D721Med (cell line): ENCODE measurements around the gene MYO1B.

ENCODE experiments used
- DNase-seq: peaks from one replicate; pipeline ENCODE4 v3.0.0; 2011; ENCODE audit warnings: low spot score; ENCODE audit not compliant: insufficient read length
- FAIRE-seq: peaks from 2 replicates; lab custom pipeline; 2011; peaks lifted over from hg19 to GRCh38; lab: Jason Lieb, UNC
- TF ChIP-seq, protein P1 (sequence below): IDR thresholded peaks from 2 replicates; pipeline ENCODE4 v1.5.1; 2012; ENCODE audit warnings: mild to moderate bottlenecking, control low read depth; ENCODE audit not compliant: insufficient read depth; ENCODE audit errors: missing control alignments

The MYO1B gene

DNA sequence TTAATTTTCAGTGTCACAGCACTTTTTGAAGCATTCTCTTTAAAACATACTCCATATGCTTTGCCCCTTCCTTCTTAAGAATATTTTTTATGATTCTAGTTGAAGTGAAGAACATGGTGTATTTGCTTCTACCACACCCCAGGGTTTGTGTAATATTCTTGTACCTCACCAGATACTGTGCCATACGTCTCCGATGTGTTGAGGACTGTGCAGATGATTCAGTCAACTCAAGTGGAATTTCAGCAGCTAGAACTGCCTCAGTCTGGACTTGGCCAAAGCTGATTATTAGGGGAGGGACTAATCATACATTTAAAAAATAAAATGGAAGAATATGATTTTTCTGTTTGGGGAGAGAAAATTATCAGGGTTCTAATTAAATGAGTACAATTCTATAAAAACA, 115.7 kb downstream of the MYO1B start:
- no peak for FAIRE-seq
- DNase-seq, result no peak
- TF ChIP-seq, protein P1, sequence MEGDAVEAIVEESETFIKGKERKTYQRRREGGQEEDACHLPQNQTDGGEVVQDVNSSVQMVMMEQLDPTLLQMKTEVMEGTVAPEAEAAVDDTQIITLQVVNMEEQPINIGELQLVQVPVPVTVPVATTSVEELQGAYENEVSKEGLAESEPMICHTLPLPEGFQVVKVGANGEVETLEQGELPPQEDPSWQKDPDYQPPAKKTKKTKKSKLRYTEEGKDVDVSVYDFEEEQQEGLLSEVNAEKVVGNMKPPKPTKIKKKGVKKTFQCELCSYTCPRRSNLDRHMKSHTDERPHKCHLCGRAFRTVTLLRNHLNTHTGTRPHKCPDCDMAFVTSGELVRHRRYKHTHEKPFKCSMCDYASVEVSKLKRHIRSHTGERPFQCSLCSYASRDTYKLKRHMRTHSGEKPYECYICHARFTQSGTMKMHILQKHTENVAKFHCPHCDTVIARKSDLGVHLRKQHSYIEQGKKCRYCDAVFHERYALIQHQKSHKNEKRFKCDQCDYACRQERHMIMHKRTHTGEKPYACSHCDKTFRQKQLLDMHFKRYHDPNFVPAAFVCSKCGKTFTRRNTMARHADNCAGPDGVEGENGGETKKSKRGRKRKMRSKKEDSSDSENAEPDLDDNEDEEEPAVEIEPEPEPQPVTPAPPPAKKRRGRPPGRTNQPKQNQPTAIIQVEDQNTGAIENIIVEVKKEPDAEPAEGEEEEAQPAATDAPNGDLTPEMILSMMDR, result no peak

DNA sequence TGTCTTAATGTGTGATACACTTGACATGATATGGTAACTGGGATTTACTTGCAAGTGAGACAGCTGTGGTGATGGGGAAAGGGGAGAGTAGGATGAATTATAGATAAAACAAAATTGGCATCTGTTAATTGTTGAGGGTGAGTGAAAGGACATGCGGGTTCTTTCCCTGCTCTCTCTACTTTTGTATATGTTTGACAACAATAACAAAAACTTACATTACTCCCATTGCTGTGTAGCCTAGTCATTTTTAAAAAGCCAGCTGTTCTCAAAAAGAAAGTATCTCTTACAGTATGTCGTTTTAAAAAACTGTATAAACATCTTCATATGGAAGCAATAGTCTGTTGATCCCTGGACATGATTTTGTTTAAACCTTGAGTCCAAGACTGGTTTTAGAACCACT, 117.6 kb downstream of the MYO1B start:
- TF ChIP-seq, protein P1, result no peak
- DNase-seq (no peak), FAIRE-seq (no peak)

DNA sequence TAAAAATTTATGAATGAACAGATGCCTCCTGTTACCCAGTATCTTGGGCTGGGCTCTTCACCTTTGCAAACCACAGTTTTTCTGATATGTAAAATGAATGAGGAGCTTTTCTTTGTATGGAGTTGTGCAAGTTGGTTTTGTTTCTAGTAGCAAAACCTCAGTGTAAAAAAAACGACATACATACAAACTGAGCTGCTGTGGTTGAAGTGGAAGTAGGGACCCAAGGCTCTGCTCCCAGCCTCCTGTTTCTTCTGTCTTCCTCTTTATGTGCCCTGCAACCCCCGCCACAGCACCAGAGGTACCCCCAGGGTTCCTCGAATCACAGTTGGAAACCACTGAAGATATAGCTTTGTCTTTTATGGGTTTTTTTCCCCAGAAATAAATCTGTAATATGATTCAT, 118.1 kb downstream of the MYO1B start:
- no peak for FAIRE-seq
- TF ChIP-seq, protein P1, result no peak
- DNase-seq, result no peak

DNA sequence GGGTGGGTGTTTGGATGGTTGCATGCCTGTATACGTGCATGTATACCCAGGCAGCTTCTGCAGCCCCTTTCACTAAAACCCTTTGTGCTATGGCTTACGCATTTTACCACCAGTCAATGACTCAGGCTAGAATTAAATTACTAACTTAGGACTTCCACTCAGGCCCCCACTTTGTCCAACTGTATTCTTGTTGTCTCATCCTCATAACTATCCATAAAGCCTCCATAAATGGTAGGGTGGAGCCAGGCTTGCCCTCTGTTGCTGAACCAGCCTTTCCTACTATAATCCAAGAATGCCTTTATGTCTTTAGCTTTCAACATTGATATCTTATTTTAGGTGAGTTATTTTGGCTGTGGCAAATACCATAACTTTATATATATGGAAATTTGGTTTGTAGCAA, 119.9 kb downstream of the MYO1B start:
- TF ChIP-seq, protein P1, result no peak
- FAIRE-seq (no peak), DNase-seq (no peak)

DNA sequence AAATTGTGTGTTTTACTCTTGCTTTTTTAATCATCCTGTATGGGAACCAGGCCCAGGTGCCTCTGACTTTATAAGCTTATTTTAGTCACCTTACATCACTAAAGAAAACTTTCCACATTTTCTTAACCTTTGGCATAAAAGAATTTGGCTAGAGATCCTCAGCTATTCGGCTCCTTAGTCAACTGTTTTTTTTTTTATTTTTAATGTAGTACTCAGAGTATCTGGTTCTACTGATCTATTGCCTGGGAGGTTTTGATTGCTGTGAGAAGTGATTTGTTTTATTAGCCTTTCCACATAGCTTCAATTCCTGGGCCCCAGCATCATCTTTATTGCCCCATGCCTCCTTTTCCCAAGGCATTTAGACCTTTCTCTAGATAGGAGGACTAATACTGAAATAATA, 121.0 kb downstream of the MYO1B start:
- FAIRE-seq (no peak), DNase-seq (no peak)
- TF ChIP-seq, protein P1, result no peak

DNA sequence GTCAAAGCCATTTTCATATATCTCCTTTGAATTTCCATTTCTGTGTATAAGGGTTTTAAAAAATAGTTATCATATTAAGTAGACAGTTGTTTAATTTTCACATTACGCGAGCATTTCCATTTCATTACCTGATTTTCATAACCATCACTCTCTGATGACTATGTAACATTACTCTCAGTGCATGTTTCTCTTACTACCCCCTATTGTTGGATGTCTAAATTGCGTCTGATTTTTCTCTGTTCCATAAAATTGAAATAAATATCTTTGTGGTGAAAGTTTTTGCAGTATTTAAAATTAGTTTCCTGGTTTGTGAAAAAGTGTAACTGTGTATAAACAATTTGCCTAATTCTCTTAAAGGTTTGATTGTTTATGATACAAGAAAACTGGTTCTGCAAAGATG, 123.8 kb downstream of the MYO1B start:
- DNase-seq (no peak), FAIRE-seq (no peak)
- TF ChIP-seq, protein P1, result peak; percentile 25

DNA sequence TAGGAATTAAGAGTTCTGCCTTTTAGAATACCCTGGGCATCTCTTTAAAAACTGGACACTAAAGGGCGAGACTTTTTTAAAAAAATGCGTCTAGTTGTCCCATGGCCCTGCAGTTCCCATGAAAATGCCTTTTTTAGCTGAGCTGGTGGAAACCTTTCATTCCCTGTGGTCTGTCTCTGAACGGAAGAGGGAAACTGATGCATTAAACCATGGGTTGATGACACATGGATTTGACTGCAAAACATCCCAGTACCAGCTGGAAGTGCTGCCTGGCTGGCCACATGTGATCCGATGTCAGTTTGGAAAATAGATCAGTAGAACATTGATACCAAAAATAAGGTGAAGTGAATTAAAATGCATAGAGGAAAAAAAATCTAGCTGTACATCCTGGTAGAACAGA, 129.2 kb downstream of the MYO1B start:
- no peak for DNase-seq
- no peak for FAIRE-seq

More for the DNA sequence above, 129.2 kb downstream of the MYO1B start:
- TF ChIP-seq, protein P1, result no peak
